Measurements from ENCODE around the gene CLINT1. TPM values are rescaled to one million over a fixed set of nuclear protein-coding genes. Genes with fewer than 3 reads are reported as not detected.
A peak's percentile ranks its signal among the peaks of the same experiment; 100 is the strongest.

The CLINT1 gene
- total and polyA plus RNA-seq, 9 of the 15 experiments (the other 6 are each of a cell fraction or from before 2014, with no cell fraction given): 23.6 to 125 (median 71.4) TPM

DNA sequence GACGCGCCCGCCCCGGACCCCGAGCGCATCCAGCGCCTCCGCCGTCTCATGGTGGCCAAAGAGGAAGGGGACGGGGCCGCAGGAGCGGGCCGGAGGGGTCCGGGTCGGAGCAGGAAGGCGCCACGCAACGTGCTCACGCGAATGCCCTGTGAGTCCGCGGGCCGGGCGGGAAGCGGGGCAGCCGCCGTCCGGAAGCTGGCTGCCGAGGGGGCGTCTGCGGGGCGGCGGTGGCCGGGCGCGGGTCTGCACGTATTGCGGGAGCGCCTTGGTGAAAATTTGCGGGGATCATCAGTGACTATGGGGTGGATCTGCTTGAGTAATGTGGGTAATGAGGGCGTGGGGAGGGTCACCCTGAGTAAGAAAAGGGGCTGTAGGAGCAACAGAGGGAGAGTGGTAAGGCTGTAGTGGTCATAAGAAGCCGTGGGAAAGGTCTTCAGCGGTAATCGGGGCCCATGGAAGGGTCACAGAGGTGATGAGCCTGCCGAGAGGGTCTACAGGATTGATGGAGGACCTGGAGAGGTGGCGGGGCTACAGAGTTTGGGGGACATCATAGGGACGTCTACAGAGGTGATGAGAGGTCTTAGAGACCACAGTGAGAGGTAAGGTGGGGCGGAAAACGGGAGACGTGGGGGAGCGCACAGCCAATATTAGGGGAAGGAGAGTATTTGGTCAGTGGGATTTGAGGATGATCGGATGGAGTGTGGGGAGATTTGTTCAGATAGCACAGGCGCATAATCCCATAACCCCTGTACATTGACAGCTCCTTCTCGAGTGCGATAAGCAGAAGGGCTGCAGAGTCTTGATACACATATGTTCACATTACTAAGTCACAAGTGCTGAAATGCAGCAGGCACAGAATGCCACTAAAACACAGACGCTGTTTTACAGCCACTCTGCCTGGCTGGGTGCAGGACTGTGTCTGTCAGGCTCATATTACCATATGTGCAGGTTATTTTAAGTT is 114.6 kb downstream of the CLINT1 start (continued):
- TF ChIP-seq, protein P1, sequence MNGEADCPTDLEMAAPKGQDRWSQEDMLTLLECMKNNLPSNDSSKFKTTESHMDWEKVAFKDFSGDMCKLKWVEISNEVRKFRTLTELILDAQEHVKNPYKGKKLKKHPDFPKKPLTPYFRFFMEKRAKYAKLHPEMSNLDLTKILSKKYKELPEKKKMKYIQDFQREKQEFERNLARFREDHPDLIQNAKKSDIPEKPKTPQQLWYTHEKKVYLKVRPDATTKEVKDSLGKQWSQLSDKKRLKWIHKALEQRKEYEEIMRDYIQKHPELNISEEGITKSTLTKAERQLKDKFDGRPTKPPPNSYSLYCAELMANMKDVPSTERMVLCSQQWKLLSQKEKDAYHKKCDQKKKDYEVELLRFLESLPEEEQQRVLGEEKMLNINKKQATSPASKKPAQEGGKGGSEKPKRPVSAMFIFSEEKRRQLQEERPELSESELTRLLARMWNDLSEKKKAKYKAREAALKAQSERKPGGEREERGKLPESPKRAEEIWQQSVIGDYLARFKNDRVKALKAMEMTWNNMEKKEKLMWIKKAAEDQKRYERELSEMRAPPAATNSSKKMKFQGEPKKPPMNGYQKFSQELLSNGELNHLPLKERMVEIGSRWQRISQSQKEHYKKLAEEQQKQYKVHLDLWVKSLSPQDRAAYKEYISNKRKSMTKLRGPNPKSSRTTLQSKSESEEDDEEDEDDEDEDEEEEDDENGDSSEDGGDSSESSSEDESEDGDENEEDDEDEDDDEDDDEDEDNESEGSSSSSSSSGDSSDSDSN (IDR thresholded peaks at IDR 0.05; ENCODE audit: borderline replicate concordance in 1 of 2, low read depth in 2 of 2, low read length in 2 of 2): 0 out of 4 replicates have a peak, but pooled peaks of 1 of the 2 experiments have one; percentile 21
- no peak for TF ChIP-seq ZNF232 (CRISPR knock-in tag; IDR thresholded peaks at IDR 0.05)
- TF ChIP-seq, protein P2, sequence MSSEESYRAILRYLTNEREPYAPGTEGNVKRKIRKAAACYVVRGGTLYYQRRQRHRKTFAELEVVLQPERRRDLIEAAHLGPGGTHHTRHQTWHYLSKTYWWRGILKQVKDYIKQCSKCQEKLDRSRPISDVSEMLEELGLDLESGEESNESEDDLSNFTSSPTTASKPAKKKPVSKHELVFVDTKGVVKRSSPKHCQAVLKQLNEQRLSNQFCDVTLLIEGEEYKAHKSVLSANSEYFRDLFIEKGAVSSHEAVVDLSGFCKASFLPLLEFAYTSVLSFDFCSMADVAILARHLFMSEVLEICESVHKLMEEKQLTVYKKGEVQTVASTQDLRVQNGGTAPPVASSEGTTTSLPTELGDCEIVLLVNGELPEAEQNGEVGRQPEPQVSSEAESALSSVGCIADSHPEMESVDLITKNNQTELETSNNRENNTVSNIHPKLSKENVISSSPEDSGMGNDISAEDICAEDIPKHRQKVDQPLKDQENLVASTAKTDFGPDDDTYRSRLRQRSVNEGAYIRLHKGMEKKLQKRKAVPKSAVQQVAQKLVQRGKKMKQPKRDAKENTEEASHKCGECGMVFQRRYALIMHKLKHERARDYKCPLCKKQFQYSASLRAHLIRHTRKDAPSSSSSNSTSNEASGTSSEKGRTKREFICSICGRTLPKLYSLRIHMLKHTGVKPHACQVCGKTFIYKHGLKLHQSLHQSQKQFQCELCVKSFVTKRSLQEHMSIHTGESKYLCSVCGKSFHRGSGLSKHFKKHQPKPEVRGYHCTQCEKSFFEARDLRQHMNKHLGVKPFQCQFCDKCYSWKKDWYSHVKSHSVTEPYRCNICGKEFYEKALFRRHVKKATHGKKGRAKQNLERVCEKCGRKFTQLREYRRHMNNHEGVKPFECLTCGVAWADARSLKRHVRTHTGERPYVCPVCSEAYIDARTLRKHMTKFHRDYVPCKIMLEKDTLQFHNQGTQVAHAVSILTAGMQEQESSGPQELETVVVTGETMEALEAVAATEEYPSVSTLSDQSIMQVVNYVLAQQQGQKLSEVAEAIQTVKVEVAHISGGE (CRISPR knock-in tag; IDR thresholded peaks at IDR 0.05): 0 out of 6 replicates have a peak, but pooled peaks of 1 of the 3 experiments have one; percentile 9
- no peak for TF ChIP-seq ESRRA (IDR thresholded peaks at IDR 0.05; ENCODE audit: borderline replicate concordance, low read depth)
- TF ChIP-seq TAL1 (IDR thresholded peaks at IDR 0.05): peak; percentile 81
- peak; percentile 19 for TF ChIP-seq RBBP5 (IDR thresholded peaks at IDR 0.05; ENCODE audit: borderline replicate concordance, insufficient read depth, low read length, poor library complexity, severe bottlenecking)
- TF ChIP-seq JUND (IDR thresholded peaks at IDR 0.05; ENCODE audit: borderline replicate concordance, low read depth, low read length): 0 out of 2 replicates have a peak, but pooled peaks have one; percentile 8
- no peak; the same call in 2 of the 3 replicates for TF ChIP-seq JUND (tag; IDR thresholded peaks at IDR 0.05; ENCODE audit: borderline replicate concordance, low read depth, low read length)
- TF ChIP-seq PML (IDR thresholded peaks at IDR 0.05; ENCODE audit: low read length): peak; percentile 77
- peak; percentile 52 for TF ChIP-seq POLR2G (IDR thresholded peaks at IDR 0.05; ENCODE audit: low read depth, low read length)
- TF ChIP-seq MTA2 (IDR thresholded peaks at IDR 0.05; ENCODE audit: low read depth): peak; percentile 67
- peak; percentile 90 for TF ChIP-seq ARID1B (IDR thresholded peaks at IDR 0.05)
- TF ChIP-seq ZNF347 (CRISPR knock-in tag; IDR thresholded peaks at IDR 0.05; ENCODE audit: low read depth): no peak
- peak in 1 of 2 experiments; percentile 81; a peak in 2 of 4 replicates for TF ChIP-seq RCOR1 (IDR thresholded peaks at IDR 0.05; ENCODE audit: borderline replicate concordance in 1 of 2, low read depth in 2 of 2, low read length in 2 of 2)
- no peak for TF ChIP-seq MYBL2 (IDR thresholded peaks at IDR 0.05; ENCODE audit: low read depth)
- no peak for TF ChIP-seq MYBL2 (CRISPR knock-in tag; IDR thresholded peaks at IDR 0.05; ENCODE audit: borderline replicate concordance)
- TF ChIP-seq ELF4 (CRISPR knock-in tag; IDR thresholded peaks at IDR 0.05): 0 out of 2 replicates have a peak, but pooled peaks have one; percentile 37
- no peak for TF ChIP-seq ZNF165 (CRISPR knock-in tag; IDR thresholded peaks at IDR 0.05; ENCODE audit: borderline replicate concordance)
- peak; percentile 65; the same call in 1 of the 2 replicates for TF ChIP-seq KLF16 (IDR thresholded peaks at IDR 0.05)

Data from K562 (cell line).